Measurements from ENCODE around the gene GRIK4. TPM values are rescaled to one million over a fixed set of nuclear protein-coding genes. Genes with fewer than 3 reads are reported as not detected.
A peak's percentile ranks its signal among the peaks of the same experiment; 100 is the strongest.

Gene GRIK4
- total RNA-seq, 1 donor from 2014 or later, result 4.5 TPM

DNA sequence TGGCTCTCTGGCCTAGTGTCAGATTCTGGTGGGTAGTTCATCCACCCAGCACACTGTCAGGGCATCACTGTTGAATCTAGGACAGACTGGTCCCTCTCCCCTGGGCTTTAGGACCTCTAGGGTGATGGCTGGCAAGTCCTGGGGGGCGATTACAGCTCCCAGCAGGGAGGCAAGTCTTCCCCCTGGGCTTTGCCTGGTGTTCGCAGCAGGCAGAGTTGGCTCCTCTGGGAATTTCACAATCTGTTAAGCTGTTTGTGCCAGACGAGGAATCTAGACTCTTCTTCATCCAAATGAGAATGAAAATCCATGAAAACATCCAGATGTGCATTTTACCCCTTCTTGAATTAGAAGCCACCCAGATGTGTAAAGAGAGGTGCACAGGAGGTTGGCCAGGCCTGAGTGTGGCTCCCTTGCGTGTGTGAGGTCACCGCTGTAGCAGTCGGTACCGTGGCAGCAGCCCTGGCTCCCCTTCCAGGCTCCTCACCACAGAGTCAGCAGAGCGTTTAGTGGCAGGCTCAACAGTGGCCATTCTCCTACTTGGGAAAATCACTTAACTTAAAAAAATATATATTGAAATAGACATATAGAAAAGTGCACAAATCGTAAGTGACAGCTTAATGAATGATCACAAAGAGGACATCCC, 412.4 kb downstream of the GRIK4 start:
- DNase-seq (ENCODE audit: low spot score), result no peak
- Mint-ChIP-seq H3K9me3 (ENCODE audit: unreplicated experiment) (no peaks in the 10 kb centered on the region), H3K36me3 (ENCODE audit: low read depth, unreplicated experiment) (no peaks in the 10 kb centered on the region), H3K4me3 (ENCODE audit: unreplicated experiment) (no peak overlapping the region), H3K27ac (ENCODE audit: unreplicated experiment) (no peak overlapping the region), H3K27me3 (ENCODE audit: unreplicated experiment) (peaks cover 3% of the 10 kb centered on the region), H3K4me1 (ENCODE audit: unreplicated experiment) (no peaks in the 10 kb centered on the region)
- TF ChIP-seq, protein P1, sequence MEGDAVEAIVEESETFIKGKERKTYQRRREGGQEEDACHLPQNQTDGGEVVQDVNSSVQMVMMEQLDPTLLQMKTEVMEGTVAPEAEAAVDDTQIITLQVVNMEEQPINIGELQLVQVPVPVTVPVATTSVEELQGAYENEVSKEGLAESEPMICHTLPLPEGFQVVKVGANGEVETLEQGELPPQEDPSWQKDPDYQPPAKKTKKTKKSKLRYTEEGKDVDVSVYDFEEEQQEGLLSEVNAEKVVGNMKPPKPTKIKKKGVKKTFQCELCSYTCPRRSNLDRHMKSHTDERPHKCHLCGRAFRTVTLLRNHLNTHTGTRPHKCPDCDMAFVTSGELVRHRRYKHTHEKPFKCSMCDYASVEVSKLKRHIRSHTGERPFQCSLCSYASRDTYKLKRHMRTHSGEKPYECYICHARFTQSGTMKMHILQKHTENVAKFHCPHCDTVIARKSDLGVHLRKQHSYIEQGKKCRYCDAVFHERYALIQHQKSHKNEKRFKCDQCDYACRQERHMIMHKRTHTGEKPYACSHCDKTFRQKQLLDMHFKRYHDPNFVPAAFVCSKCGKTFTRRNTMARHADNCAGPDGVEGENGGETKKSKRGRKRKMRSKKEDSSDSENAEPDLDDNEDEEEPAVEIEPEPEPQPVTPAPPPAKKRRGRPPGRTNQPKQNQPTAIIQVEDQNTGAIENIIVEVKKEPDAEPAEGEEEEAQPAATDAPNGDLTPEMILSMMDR (IDR thresholded peaks at IDR 0.05; ENCODE audit: unreplicated experiment), result no peak

DNA sequence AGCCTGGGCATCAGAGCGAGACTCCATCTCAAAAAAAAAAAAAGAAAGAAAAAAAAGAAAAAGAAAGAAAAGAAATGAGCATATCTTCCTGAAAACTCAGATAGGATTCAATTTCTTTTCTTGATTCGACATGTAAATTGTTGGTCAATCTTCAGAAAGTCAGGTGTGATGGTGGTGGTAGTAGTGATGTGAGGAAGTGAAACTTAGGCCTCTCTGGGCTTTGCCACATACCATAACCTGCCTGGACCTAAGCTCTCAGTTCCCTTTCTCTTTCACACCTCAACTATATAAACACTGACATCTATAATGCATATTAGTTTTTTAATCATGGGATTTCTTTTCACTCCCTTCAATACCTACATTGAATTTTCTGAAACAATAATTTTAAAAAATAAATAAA, 414.4 kb downstream of the GRIK4 start:
- H3K27me3 Mint-ChIP-seq (ENCODE audit: unreplicated experiment), result no peaks in the 10 kb centered on the region

DNA sequence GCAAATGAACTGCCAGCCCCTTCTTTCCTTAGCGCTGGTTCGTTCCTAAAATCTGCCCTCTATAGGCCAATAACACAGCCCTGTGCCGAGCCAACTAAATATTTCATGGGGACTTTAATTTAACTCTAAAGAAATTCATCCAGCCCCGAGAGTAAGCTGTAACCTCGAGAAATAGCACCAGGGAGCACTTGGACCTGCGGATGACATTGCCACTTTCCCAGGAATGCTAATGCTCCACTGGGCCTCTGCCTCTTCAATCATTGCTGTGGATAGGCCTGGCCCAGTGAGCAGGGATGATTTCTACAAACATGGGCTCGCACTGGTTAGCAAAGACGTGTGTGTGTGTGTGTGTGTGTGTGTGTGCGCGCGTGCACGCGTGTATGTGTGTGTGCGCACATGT, 417.1 kb downstream of the GRIK4 start:
- Mint-ChIP-seq H3K9me3 (ENCODE audit: unreplicated experiment) (no peaks in the 10 kb centered on the region), H3K36me3 (ENCODE audit: low read depth, unreplicated experiment) (no peaks in the 10 kb centered on the region), H3K4me3 (ENCODE audit: unreplicated experiment) (no peak overlapping the region), H3K4me1 (ENCODE audit: unreplicated experiment) (peaks cover 5% of the 10 kb centered on the region), H3K27me3 (ENCODE audit: unreplicated experiment) (peaks cover 2% of the 10 kb centered on the region), H3K27ac (ENCODE audit: unreplicated experiment) (no peak overlapping the region)
- no peak for DNase-seq (ENCODE audit: low spot score)
- TF ChIP-seq, protein P1 (IDR thresholded peaks at IDR 0.05; ENCODE audit: unreplicated experiment), result no peak

More for the DNA sequence above, 414.4 kb downstream of the GRIK4 start:
- H3K4me1 Mint-ChIP-seq (ENCODE audit: unreplicated experiment), result no peaks in the 10 kb centered on the region
- TF ChIP-seq, protein P1 (IDR thresholded peaks at IDR 0.05; ENCODE audit: unreplicated experiment), result no peak
- H3K27ac Mint-ChIP-seq (ENCODE audit: unreplicated experiment), result no peak overlapping the region
- DNase-seq (ENCODE audit: low spot score), result no peak
- no peaks in the 10 kb centered on the region for H3K36me3 Mint-ChIP-seq (ENCODE audit: low read depth, unreplicated experiment)
- no peak overlapping the region for H3K4me3 Mint-ChIP-seq (ENCODE audit: unreplicated experiment)
- H3K9me3 Mint-ChIP-seq (ENCODE audit: unreplicated experiment), result no peaks in the 10 kb centered on the region

DNA sequence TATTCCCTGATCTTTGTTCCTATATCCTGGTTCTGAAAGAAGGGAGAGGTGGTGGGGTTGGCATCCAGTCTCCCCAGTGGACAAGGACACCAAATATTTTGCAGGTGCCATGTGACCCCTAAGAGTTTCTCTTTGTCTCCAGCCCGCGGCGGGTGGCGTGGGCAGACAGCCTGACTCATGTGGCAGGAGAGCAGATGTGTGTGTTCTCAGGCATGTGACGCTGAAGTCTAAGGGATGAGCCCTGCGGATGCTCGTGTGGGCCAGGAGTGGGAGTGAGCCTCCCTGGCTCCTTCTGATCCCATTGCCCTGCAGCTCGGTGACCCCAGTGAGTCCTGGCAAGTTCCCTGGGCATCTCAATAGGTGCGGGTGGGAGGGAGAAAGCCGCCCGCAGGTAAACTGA, 417.5 kb downstream of the GRIK4 start:
- H3K27me3 Mint-ChIP-seq (ENCODE audit: unreplicated experiment), result peaks cover 2% of the 10 kb centered on the region
- H3K27ac Mint-ChIP-seq (ENCODE audit: unreplicated experiment), result no peak overlapping the region
- no peak for DNase-seq (ENCODE audit: low spot score)
- TF ChIP-seq, protein P1 (IDR thresholded peaks at IDR 0.05; ENCODE audit: unreplicated experiment), result no peak
- no peaks in the 10 kb centered on the region for H3K36me3 Mint-ChIP-seq (ENCODE audit: low read depth, unreplicated experiment)
- no peaks in the 10 kb centered on the region for H3K9me3 Mint-ChIP-seq (ENCODE audit: unreplicated experiment)
- peaks cover 5% of the 10 kb centered on the region for H3K4me1 Mint-ChIP-seq (ENCODE audit: unreplicated experiment)
- H3K4me3 Mint-ChIP-seq (ENCODE audit: unreplicated experiment), result no peak overlapping the region

DNA sequence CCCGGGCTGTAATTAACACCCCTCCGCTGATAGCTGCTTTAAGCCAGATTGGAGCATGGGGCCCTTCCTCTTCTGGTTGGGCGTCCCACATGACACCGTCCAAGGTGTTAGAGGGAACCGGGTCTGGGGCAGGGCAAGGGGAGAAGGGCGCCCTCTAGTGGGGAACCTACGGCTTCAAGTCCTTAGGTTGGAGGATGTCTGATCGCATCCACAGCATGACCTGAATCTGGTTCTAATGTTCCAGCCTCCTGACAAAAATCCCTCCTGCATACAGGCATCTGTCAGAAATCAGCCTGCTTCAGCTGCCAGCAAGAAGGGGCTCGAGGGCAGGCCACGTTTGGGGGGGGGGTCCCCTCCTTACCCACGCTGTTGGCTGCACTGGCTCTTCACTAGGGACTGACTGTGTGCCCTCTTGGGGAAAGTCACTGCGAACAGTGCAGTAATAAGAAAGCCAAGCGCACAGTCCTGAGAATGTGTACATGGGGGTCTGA, 418.2 kb downstream of the GRIK4 start:
- Mint-ChIP-seq H3K27ac (ENCODE audit: unreplicated experiment) (no peak overlapping the region), H3K4me1 (ENCODE audit: unreplicated experiment) (peaks cover 5% of the 10 kb centered on the region), H3K9me3 (ENCODE audit: unreplicated experiment) (no peaks in the 10 kb centered on the region)

More for the DNA sequence above, 418.2 kb downstream of the GRIK4 start:
- Mint-ChIP-seq H3K27me3 (ENCODE audit: unreplicated experiment) (peaks cover 2% of the 10 kb centered on the region), H3K36me3 (ENCODE audit: low read depth, unreplicated experiment) (no peaks in the 10 kb centered on the region), H3K4me3 (ENCODE audit: unreplicated experiment) (no peak overlapping the region)
- peak; percentile 72 for DNase-seq (ENCODE audit: low spot score)
- TF ChIP-seq, protein P1 (IDR thresholded peaks at IDR 0.05; ENCODE audit: unreplicated experiment), result peak; percentile 72
